ENCODE data around the gene SLX4IP. TPM values are rescaled to one million over a fixed set of nuclear protein-coding genes. Genes with fewer than 3 reads are reported as not detected.

The SLX4IP gene
- total RNA-seq, 1 donor from 2014 or later: 8.6 TPM

DNA sequence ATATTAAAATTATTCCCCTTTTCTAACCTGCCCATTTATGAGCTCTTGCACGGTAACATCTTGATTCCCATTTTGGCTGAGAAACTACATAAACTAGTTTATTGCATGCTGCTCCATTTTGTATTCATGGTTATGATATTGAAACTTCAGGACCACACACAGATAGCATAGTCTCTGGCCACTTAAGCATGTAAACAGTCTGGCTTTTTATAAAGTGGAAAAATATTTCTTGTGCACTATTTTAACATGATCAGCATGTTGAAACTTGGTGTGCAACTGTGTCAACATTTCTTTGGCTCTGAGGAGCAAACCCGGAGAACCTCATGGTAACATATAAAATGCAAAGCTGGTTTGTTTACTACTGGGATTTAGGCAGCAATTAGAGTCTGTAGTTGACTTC is 70.7 kb downstream of the SLX4IP start:
- Mint-ChIP-seq H3K27ac (no peak overlapping the region), H3K27me3 (no peaks in the 10 kb centered on the region), H3K9me3 (no peaks in the 10 kb centered on the region), H3K36me3 (ENCODE audit: low read depth) (no peaks in the 10 kb centered on the region), H3K4me3 (no peak overlapping the region), H3K4me1 (peaks cover 11% of the 10 kb centered on the region)
- no peak for DNase-seq
- POLR2A ChIA-PET: no interaction called here
- CTCF ChIA-PET: no interaction called here
- TF ChIP-seq, protein P1, sequence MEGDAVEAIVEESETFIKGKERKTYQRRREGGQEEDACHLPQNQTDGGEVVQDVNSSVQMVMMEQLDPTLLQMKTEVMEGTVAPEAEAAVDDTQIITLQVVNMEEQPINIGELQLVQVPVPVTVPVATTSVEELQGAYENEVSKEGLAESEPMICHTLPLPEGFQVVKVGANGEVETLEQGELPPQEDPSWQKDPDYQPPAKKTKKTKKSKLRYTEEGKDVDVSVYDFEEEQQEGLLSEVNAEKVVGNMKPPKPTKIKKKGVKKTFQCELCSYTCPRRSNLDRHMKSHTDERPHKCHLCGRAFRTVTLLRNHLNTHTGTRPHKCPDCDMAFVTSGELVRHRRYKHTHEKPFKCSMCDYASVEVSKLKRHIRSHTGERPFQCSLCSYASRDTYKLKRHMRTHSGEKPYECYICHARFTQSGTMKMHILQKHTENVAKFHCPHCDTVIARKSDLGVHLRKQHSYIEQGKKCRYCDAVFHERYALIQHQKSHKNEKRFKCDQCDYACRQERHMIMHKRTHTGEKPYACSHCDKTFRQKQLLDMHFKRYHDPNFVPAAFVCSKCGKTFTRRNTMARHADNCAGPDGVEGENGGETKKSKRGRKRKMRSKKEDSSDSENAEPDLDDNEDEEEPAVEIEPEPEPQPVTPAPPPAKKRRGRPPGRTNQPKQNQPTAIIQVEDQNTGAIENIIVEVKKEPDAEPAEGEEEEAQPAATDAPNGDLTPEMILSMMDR (IDR thresholded peaks at IDR 0.05): no peak
- ATAC-seq (ENCODE audit: low read depth): no peak
- intact Hi-C loops (cut with micrococcal nuclease): no loop called here

DNA sequence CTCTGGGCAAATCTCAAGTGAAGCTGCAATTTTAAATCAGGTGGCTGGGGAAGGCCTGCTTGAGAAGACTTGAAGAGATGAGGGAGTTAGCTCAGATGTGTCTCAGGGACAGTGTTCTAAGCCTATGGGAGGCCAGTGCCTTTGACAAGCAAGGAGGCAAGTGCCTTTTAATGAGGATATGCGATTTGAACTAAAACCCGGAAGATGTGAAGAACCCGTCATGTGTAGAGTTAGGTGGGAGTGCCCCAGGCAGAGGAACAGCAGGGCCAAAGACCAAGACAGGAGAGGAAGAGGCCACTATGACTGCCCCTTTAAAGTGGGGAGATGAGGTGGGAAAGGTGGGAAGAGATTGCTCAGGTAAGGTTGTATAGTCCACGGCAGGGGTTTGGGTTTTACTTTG is 71.9 kb downstream of the SLX4IP start:
- ATAC-seq (ENCODE audit: low read depth) (no peak), DNase-seq (no peak)
- no peak overlapping the region for H3K27ac Mint-ChIP-seq
- ChIA-PET CTCF (no interaction called here), POLR2A (no interaction called here)
- TF ChIP-seq, protein P1 (IDR thresholded peaks at IDR 0.05): no peak
- peaks cover 4% of the 10 kb centered on the region for H3K36me3 Mint-ChIP-seq (ENCODE audit: low read depth)
- H3K9me3 Mint-ChIP-seq: no peaks in the 10 kb centered on the region
- H3K27me3 Mint-ChIP-seq: no peaks in the 10 kb centered on the region
- intact Hi-C loops (cut with micrococcal nuclease): no loop called here
- H3K4me3 Mint-ChIP-seq: no peak overlapping the region
- H3K4me1 Mint-ChIP-seq: peaks cover 14% of the 10 kb centered on the region

DNA sequence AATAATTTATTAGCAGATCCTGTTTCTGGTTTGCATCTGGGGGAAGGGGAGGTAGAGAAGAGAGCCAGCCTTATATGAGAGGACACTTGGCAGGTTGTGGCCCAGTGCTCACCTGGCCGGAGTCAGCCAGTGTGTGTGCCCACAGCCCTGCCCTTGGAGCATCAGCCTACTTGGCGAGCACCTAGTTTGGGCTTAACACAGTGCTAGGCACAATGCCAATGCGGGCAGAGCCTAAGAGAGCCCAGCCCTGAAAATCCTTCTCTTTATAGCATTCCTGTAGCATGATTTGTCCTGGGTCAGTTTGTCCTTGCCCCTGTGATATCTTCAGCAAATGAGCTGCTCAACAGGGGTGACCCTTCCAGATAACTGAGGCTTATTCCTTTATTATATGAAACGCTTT is 73.0 kb downstream of the SLX4IP start:
- Mint-ChIP-seq H3K9me3 (no peaks in the 10 kb centered on the region), H3K36me3 (ENCODE audit: low read depth) (peaks cover 4% of the 10 kb centered on the region), H3K27me3 (no peaks in the 10 kb centered on the region), H3K4me1 (peaks cover 12% of the 10 kb centered on the region), H3K4me3 (no peak overlapping the region), H3K27ac (no peak overlapping the region)
- ChIA-PET CTCF (no interaction called here), POLR2A (interaction anchor here (0.5 kb wide), 1 partner anchor 8 kb away, joined by 4 read pairs; no protein-coding TSS in a partner anchor)
- TF ChIP-seq, protein P1 (IDR thresholded peaks at IDR 0.05): no peak
- intact Hi-C loops (cut with micrococcal nuclease): no loop called here
- ATAC-seq (ENCODE audit: low read depth) (no peak), DNase-seq (no peak)

DNA sequence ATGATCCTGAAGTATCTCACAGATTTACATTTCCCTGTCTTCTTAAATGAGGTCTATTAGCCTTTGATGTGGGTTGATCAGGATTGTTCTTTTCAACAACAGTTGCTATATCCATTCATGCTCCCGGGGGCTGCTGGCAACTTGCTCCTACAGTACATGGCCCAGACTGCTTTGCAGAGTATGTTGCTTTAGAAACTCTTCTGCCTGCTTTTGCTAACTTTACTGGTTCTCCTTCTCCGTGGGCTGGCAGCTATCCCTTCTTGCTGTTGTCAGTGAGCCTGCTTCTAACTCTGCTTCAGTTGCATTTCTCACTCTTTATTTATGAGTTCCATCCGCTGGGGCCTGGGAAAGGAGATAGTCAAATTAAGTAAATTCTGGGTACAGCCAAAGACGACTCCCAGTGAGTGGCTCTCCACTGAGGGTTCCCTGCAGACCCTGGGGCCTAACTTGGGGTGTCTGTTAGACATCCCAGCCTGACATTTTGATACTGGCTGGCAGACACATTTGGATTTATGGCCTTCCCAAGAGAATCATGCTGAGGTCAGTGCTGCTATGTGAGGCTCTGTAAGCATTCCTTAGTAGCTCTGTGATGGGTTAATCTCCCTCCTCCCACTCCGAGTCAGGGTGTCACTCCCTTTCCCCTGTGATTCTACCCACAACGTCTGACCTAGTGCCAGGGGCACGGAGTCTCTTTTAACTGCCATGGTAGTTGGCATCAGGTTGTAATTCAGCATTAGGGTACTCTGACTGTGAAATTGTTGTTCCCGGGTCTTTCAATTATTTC is 73.6 kb downstream of the SLX4IP start:
- CTCF ChIA-PET: interaction anchor here (1.2 kb wide), 1 partner anchor 44 kb away, joined by 7 read pairs; no protein-coding TSS in a partner anchor
- ATAC-seq (ENCODE audit: low read depth): no peak
- Mint-ChIP-seq H3K9me3 (no peaks in the 10 kb centered on the region), H3K4me1 (peaks cover 12% of the 10 kb centered on the region), H3K27me3 (no peaks in the 10 kb centered on the region), H3K4me3 (no peak overlapping the region), H3K27ac (no peak overlapping the region), H3K36me3 (ENCODE audit: low read depth) (peaks cover 4% of the 10 kb centered on the region)
- POLR2A ChIA-PET: no interaction called here
- TF ChIP-seq, protein P1 (IDR thresholded peaks at IDR 0.05): no peak
- intact Hi-C loops (cut with micrococcal nuclease): no loop called here
- DNase-seq: no peak

GRCh38 chr20:10509376-10509775 is 74.3 kb downstream of the SLX4IP start:
- POLR2A ChIA-PET: no interaction called here
- ATAC-seq (ENCODE audit: low read depth): no peak

More at GRCh38 chr20:10509376-10509775, 74.3 kb downstream of the SLX4IP start:
- no peaks in the 10 kb centered on the region for H3K27me3 Mint-ChIP-seq
- no peak for DNase-seq
- intact Hi-C loops (cut with micrococcal nuclease): no loop called here
- no peak overlapping the region for H3K4me3 Mint-ChIP-seq
- H3K4me1 Mint-ChIP-seq: peaks cover 12% of the 10 kb centered on the region
- no peak overlapping the region for H3K27ac Mint-ChIP-seq
- peaks cover 4% of the 10 kb centered on the region for H3K36me3 Mint-ChIP-seq (ENCODE audit: low read depth)
- CTCF ChIA-PET: interaction anchor here (1.2 kb wide), 1 partner anchor 44 kb away, joined by 7 read pairs; no protein-coding TSS in a partner anchor
- TF ChIP-seq, protein P1 (IDR thresholded peaks at IDR 0.05): no peak
- H3K9me3 Mint-ChIP-seq: no peaks in the 10 kb centered on the region

Measured in activated B cell treated with CpG ODN at 0.5 μM for 24 hours (primary cell).